Calu3 (cell line): Measurements from ENCODE around the gene PUM1. TPM values are rescaled to one million over a fixed set of nuclear protein-coding genes. Genes with fewer than 3 reads are reported as not detected.
"Not testable (repeated sequence)": the region's sequence is repeated elsewhere in the genome, so short reads cannot be mapped to it uniquely, and the experiment has no call there.

Experiments used
- BruUV-seq: library from RNA; stranded (reverse); fragments of 400-500 nt; replicated peaks from 2 replicates; lab custom pipeline; 2021; lab: Mats Ljungman, UMichigan
- CTCF ChIA-PET: fragments of 300-600 bp; sonication (Branson Sonifier 250); formaldehyde crosslinking; loops from one replicate; lab custom pipeline; 2022; ENCODE audit warnings: antibody characterized with exemption; lab: Charles Lee
- DNase-seq: peaks from one replicate; pipeline ENCODE4 v3.0.0; 2022
- H3K27ac Mint-ChIP-seq: one replicate; pipeline ENCODE4 v1.8.0; 2022; ENCODE audit warnings: mixed read lengths; ENCODE audit not compliant: unreplicated experiment
- H3K27me3 Mint-ChIP-seq: one replicate; pipeline ENCODE4 v1.8.0; 2022; ENCODE audit warnings: mixed read lengths; ENCODE audit not compliant: unreplicated experiment
- H3K36me3 Mint-ChIP-seq: one replicate; pipeline ENCODE4 v1.8.0; 2022; ENCODE audit warnings: mild to moderate bottlenecking, moderate library complexity, mixed read lengths; ENCODE audit not compliant: insufficient read depth, unreplicated experiment
- H3K4me1 Mint-ChIP-seq: one replicate; pipeline ENCODE4 v1.8.0; 2022; ENCODE audit warnings: mild to moderate bottlenecking, low read depth, mixed read lengths; ENCODE audit not compliant: unreplicated experiment
- H3K4me3 Mint-ChIP-seq: one replicate; pipeline ENCODE4 v1.8.0; 2022; ENCODE audit warnings: mild to moderate bottlenecking, low read depth, moderate library complexity, mixed read lengths; ENCODE audit not compliant: unreplicated experiment
- H3K9me3 Mint-ChIP-seq: one replicate; pipeline ENCODE4 v1.8.0; 2022; ENCODE audit warnings: low read depth, mixed read lengths; ENCODE audit not compliant: unreplicated experiment
- intact Hi-C: fragments of 100-400 bp; cut with micrococcal nuclease; formaldehyde crosslinking; loops from one replicate; pipeline ENCODE4 v1.10.0; 2022; ENCODE audit not compliant: unreplicated experiment
- total RNA-seq: library from RNA; stranded (reverse); gene quantifications from 2 replicates; pipeline ENCODE4 v1.2.3, GENCODE V29; 2022
- TF ChIP-seq, protein P1 (sequence below): fragments of 200-600 bp; IDR thresholded peaks from one replicate; pipeline ENCODE4 v1.8.0; 2022; ENCODE audit warnings: antibody characterized with exemption; ENCODE audit not compliant: unreplicated experiment

PUM1 gene
- total RNA-seq, 1 experiment from 2014 or later: 163 TPM

DNA sequence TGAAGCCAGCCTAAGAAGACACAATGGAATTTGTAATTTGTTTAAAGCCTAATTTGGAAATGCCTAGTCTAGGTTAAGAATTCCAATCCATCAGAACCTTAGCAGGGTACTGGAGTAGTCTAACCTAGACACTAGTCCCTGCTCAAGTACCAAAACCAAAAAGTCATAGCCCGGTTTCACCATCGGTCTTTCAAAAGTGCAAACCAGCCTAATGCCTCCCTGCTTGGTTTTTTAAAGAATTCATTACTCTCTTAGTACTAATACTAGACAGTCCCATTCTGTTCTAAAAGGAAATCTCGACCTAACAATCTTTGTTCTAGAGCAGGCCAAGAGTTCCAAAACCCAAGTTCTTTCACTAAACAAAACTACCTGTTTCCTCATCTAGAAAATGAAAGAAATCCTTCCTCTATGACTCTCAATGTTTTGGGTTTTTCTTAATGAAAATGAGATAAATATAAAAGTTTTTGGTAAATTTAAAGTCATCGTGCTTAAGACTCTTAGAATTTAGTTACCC, 2.6 kb downstream of the PUM1 start:
- peak overlapping the region; percentile 100 for H3K27ac Mint-ChIP-seq
- no TSS peak for BruUV-seq
- no peak for DNase-seq
- no peaks in the 10 kb centered on the region for H3K4me1 Mint-ChIP-seq
- H3K36me3 Mint-ChIP-seq: peaks cover 75% of the 10 kb centered on the region
- intact Hi-C loops: loop anchor here (5.0 kb wide), 2 partner anchors 41 to 86 kb away; no protein-coding TSS in a partner anchor
- peak overlapping the region; percentile 98 for H3K4me3 Mint-ChIP-seq
- no peaks in the 10 kb centered on the region for H3K9me3 Mint-ChIP-seq
- no peaks in the 10 kb centered on the region for H3K27me3 Mint-ChIP-seq
- CTCF ChIA-PET: interaction anchor here (0.6 kb wide), 2 partner anchors 12 to 239 kb away, joined by 3 read pairs; no protein-coding TSS in a partner anchor
- TF ChIP-seq, protein P1, sequence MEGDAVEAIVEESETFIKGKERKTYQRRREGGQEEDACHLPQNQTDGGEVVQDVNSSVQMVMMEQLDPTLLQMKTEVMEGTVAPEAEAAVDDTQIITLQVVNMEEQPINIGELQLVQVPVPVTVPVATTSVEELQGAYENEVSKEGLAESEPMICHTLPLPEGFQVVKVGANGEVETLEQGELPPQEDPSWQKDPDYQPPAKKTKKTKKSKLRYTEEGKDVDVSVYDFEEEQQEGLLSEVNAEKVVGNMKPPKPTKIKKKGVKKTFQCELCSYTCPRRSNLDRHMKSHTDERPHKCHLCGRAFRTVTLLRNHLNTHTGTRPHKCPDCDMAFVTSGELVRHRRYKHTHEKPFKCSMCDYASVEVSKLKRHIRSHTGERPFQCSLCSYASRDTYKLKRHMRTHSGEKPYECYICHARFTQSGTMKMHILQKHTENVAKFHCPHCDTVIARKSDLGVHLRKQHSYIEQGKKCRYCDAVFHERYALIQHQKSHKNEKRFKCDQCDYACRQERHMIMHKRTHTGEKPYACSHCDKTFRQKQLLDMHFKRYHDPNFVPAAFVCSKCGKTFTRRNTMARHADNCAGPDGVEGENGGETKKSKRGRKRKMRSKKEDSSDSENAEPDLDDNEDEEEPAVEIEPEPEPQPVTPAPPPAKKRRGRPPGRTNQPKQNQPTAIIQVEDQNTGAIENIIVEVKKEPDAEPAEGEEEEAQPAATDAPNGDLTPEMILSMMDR: no peak

DNA sequence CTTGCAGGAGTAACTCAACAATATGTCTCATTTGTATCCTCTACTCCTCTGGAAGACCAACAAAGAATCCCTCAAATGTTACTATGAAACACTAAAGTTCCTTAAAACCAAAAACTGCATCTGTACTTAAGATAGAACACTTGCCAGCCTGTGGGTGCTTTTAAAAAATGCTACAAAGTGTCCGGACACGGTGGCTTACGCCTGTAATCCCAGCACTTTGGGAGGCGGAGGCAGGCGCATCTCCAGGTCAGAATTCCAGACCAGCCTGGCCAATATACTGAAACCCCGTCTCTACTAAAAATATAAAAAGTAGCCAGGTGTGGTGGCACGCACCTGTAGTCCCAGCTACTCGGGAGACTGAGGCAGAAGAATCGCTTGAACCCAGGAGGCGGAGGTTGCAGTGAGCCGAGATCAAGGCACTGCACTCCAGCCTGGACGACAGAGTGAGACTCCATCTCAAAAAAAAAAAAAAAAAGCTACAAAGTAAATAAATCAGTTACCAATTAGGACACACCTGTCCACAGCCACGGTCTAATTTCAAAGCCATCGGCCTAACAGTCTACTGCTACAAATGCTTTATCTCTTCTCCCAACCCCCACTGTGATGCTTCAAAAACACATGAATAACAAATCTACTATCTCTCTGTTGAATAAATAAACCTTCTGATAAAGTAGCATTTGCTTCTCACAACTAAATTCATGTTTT, 3.2 kb downstream of the PUM1 start:
- Mint-ChIP-seq H3K36me3 (peaks cover 81% of the 10 kb centered on the region), H3K27ac (peak overlapping the region; percentile 100), H3K4me3 (peak overlapping the region; percentile 98)
- CTCF ChIA-PET: interaction anchor here (0.6 kb wide), 2 partner anchors 13 to 238 kb away, joined by 3 read pairs; no protein-coding TSS in a partner anchor
- not testable (repeated sequence) for H3K9me3 Mint-ChIP-seq, BruUV-seq, H3K27me3 Mint-ChIP-seq, H3K4me1 Mint-ChIP-seq
- intact Hi-C loops: loop anchor here (5.0 kb wide), 2 partner anchors 40 to 85 kb away; no protein-coding TSS in a partner anchor
- peak; percentile 21 for DNase-seq

DNA sequence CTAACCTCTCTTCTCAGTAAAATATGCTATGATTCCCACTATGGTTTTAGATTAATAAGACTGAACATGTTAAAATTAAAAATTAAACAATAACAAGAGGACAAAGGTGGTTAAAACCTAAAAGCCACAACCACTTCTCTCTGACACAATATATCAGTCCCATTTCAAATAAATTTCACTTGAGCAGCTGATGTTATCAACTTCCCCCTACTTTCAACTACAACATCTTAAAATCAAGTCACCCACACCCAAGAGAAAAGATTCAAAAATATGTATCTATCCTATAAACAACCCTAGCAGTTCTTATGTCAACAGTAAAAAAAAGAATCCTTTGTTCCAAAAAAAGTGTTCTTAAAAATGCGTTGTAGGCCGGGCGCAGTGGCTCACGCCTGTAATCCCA, 7.5 kb downstream of the PUM1 start:
- H3K9me3 Mint-ChIP-seq: no peaks in the 10 kb centered on the region
- peaks cover 87% of the 10 kb centered on the region for H3K36me3 Mint-ChIP-seq
- intact Hi-C loops: no loop called here

DNA sequence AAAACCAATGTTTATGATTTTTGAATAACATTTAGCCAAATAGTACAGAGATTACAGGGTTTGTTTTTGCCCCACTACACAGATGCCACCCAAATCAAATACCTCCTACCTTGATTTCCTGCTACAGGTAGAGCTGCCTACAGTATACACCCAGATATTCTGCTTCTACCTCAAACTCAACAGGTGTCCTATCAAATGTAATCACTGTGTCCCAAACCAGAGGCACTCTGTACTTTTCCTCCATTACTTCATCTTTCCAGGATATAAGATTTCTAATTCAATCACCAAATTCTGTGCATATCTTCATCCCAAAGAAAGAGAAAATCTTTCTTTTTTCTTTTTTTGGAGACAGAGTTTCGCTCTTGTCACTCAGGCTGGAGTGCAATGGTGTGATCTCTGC, 9.6 kb downstream of the PUM1 start:
- CTCF ChIA-PET: no interaction called here
- H3K36me3 Mint-ChIP-seq: peaks cover 92% of the 10 kb centered on the region

More for the DNA sequence above, 7.5 kb downstream of the PUM1 start:
- no peak overlapping the region for H3K4me3 Mint-ChIP-seq
- no peaks in the 10 kb centered on the region for H3K27me3 Mint-ChIP-seq
- TF ChIP-seq, protein P1: no peak
- H3K4me1 Mint-ChIP-seq: peaks cover 23% of the 10 kb centered on the region
- no peak for DNase-seq
- peak overlapping the region; percentile 28 for H3K27ac Mint-ChIP-seq
- CTCF ChIA-PET: interaction anchor here (0.7 kb wide), 1 partner anchor 27 kb away, joined by 3 read pairs; no protein-coding TSS in a partner anchor
- no TSS peak for BruUV-seq

More for the DNA sequence above, 9.6 kb downstream of the PUM1 start:
- Mint-ChIP-seq H3K4me1 (peaks cover 31% of the 10 kb centered on the region), H3K27me3 (no peaks in the 10 kb centered on the region), H3K27ac (peak overlapping the region; percentile 62), H3K4me3 (no peak overlapping the region), H3K9me3 (no peaks in the 10 kb centered on the region)
- TF ChIP-seq, protein P1: no peak
- intact Hi-C loops: no loop called here
- BruUV-seq: no TSS peak
- no peak for DNase-seq
